ENCODE results near the gene FNTB.

Gene FNTB

DNA sequence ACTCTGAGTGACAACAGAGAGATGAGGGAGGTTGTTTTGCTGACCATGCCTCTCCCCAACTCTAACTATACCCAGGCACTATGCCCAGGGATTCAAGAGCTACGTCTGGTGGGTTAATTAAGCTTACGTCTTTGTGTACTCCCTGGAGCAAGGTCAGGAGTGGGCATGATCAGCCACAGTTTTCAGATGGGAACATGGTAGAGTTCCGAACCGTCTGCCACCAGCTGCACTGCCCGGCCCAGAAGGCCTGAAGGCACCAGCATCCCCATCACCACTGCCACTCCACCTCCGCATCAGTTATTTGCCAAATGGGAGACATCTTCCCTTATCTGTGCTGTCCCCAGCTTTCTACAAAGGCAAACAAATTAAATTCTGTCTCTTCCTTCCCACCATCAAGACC lies 33.0 kb upstream of the FNTB start:
- no peak for DNase-seq

GRCh38 chr14:64954491-64955240 lies 32.0 kb upstream of the FNTB start:
- DNase-seq, result no peak

DNA sequence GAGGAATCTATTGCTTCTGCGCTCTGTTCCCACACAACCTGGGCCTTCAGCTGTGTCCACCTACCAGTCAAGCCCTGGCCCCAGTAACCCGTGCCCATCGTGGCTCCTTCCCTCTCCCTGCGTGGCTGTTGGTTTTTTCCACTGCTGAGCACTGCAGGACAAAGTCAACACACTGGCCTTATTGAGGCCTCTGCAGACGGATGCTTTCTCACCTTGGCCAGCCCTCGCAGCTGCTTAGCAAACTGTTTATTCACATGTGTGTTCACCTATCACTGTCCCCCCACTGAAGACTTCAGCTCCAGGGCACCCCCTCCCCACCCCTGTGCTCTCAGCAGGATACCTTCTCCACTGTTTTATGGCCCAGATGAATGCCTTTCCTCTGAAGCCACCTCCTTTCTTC lies 31.4 kb upstream of the FNTB start:
- no peak for DNase-seq

DNA sequence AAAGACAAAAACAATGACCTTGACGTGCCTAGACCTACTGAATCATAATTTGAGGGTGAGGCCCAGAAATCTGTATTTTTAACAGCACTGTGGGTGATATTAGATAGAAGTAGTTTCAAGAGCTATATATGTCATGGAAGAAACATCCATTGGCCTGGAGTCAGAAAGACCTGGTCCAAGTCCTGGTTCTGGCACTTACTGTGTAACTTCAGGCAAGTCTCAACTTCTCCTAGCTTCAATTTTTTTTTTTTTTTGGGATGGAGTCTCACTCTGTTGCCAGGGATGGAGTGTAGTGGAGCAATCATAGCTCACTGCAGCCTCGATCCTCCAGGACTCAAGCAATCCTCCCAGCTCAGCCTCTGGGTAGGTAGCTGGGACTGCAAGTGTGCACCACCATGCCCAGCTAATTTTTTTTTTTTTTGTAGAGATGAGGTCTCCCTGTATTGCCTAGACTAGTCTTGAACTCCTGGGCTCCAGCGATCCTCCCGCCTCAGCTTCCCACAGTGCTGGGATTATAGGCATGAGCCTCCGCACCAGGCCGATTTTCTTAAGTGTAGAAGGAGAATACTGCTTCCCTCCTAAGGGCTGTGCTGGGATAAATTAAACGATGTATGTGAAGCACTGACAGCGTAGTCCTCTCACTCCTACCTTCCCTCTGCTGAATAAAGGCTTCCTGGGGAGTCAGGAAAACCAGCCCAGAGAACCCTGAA lies 29.8 kb upstream of the FNTB start:
- DNase-seq, result no peak

DNA sequence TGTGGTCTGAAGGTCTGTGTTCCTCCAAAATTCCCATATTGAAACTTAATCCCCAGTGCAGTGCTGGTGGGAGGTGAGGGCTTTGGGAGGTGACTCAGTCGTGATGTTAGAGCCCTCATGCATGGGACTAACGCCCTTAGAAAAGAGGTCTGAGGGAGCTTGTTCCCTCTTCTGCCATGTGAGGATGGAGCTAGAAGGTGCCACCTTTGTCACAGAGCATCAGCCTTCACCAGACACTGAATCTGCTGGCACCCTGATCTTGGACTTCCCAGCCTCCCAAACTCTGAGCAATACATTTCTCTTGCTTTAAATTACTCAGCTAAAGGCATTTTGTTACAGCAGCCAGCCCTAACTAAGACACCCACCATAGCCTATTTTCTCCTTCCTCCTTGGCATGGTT lies 28.5 kb upstream of the FNTB start:
- DNase-seq, result no peak

- no peak for DNase-seq
Observed at GRCh38 chr14:64958743-64959142, 28.0 kb upstream of the FNTB start.

DNA sequence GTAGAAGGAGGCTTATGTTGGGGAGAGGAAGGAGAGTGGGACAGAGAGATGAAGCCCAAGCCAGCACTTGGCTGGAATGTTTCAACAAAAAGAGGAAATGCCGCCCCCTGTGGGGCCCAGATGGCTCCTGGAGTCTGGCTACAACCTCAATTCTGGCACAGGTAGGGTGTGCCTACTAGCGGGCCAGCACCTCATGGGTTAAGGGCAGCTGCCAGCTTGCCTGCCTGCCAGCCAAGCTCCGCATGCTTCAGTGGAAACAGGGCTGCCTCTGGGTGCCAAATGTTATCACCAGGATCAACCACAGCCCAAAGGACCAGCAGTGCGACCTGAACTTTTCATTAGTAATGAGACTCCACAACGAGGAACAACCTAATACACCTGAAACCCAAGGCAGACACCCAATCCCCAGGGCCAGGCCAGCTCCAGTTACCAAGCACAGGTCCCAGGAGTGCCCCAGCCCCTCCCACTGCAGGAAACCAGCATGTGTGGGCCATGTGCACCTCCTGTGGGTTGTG lies 25.9 kb upstream of the FNTB start:
- DNase-seq, result no peak

DNA sequence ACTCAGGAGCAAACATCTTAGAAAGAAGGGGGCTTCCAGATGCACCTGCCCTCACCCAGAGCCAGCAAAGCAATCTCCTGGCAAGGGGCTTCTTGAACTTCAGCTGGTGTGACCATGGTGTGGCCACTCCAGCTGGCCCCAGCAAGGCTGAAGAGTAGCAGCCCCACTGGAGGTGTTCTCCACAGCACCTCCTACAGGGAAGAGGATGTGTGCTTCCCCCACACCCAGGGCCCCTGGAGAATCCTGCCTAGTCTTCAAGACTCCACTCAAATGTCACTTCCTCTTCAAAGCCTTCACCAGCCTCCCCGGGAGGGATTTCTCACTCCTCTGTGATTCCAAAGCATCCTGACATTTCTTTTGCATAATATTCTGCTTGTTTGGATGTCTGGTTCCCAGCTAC lies 23.1 kb upstream of the FNTB start:
- no peak for DNase-seq

- DNase-seq, result no peak
Observed at GRCh38 chr14:64965356-64966000, 21.2 kb upstream of the FNTB start.

DNA sequence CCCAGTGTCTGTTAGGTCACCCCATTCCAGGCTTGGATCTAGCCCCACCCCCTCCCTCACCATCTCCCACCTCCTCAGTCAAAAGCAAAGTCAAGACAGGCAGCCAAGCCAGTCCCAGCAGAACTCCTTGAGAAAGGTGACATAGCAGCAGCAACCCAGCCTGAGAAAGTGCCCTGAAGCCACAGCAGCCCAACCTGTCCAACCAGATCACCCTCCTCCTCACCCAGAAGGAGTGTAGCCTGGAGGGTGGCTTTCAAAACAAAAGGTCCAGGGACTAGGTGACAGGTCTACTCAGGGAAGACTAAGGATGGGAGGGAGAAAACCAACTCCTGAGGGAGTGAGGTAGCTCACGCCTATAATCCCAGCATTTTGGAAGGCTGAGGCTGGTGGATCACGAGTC lies 19.7 kb upstream of the FNTB start:
- no peak for DNase-seq

- no peak for DNase-seq
Observed at GRCh38 chr14:64968167-64968566, 18.5 kb upstream of the FNTB start.

DNA sequence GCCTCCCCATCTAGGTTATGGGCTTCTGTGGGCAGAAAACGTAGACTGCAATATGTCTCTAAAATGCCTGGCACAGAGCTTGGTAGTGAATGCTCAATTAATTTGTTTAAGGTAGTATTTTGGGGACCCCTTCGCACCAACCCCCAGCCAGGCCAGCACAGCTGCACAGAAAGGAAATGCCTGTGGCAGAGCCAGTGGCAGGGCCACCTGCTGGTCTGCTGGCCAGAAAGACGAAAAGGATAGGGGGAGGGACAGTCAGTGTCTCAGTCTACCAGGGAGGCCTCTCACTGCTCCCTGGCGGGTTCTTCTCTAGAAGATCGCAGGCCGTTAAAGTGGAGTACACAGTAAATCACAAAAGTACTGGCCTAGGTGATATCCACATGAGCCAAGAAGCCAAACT lies 18.0 kb upstream of the FNTB start:
- DNase-seq, result no peak

GRCh38 chr14:64970041-64970440 lies 16.7 kb upstream of the FNTB start:
- DNase-seq, result no peak

- DNase-seq, result peak; percentile 14
Observed at GRCh38 chr14:64970776-64971477, 15.8 kb upstream of the FNTB start.

- no peak for DNase-seq
Observed at GRCh38 chr14:64971491-64971942, 15.2 kb upstream of the FNTB start.

- DNase-seq, result peak; percentile 41
Observed at GRCh38 chr14:64971943-64972791, 14.5 kb upstream of the FNTB start, which contains the start of gene RAB15. TSS of gene RAB15 (minus strand) at chr14:64972336. CDS start at chr14:64972076, 260 bp downstream.

DNA sequence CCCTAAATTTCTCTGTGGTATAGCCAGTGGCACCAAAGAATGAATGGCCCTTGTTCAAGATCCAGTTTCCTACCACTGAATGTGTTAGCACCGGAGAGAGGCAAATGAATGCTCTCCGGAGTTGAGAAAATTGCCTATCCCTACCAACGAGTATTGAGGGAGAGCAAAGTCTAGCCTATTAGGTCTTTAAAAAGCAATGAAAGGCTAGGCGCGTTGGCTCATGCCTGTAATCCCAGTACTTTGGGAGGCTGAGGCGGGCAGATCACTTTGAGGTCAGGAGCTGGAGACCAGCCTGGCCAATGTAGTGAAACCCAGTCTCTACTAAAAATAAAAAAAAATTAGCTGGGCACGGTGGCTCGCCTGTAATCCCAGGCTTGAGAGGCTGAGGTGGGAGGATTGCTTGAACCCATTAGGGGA lies 13.7 kb upstream of the FNTB start:
- DNase-seq, result no peak

DNA sequence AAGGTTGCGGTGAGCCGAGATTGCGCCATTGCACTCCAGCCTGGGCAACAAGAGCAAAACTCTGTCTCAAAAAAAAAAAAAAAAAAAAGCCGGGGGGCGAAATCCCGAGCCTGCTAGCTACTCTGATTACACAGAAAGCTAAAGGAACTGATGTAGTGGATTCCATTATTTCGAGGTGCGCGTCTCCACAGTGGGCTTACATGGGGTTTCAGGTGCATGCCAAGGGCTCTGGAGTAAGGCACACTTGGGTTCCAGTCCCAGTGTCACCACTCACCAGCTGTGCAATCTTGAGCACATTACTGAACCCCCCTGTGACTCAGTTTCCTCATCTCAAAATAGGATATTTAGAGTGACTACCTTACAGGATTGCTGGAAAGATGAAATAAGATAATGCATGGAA lies 12.9 kb upstream of the FNTB start:
- DNase-seq, result no peak

GRCh38 chr14:64974563-64974962 lies 12.1 kb upstream of the FNTB start:
- no peak for DNase-seq

- DNase-seq, result peak; percentile 33
Observed at GRCh38 chr14:64979336-64980074, 7.2 kb upstream of the FNTB start.

Measured in fibroblast of skin of right biceps (primary cell).